Trophoblast cell (in vitro differentiated cells and primary cell): ENCODE results near the gene PKP4.
"Not testable (repeated sequence)": the region's sequence is repeated elsewhere in the genome, so short reads cannot be mapped to it uniquely, and the experiment has no call there.

Experiments
- DNase-seq, 2 donors: peaks; one replicate each; pipeline ENCODE4 v3.0.0-alpha.2; 2016
- H2AFZ ChIP-seq: 2 replicates; pipeline ENCODE4 v1.6.1; 2013; ENCODE audit warnings: low read length, moderate library complexity, mild to moderate bottlenecking; ENCODE audit not compliant: insufficient read depth, poor library complexity
- H2AK5ac ChIP-seq: 2 replicates; pipeline ENCODE4 v1.6.1; 2013; ENCODE audit warnings: mild to moderate bottlenecking, low read length
- H2BK120ac ChIP-seq: 2 replicates; pipeline ENCODE4 v1.6.1; 2013; ENCODE audit warnings: low read length, mild to moderate bottlenecking, moderate library complexity; ENCODE audit not compliant: insufficient read depth, poor library complexity
- H2BK12ac ChIP-seq: 2 replicates; pipeline ENCODE4 v1.6.1; 2013; ENCODE audit warnings: mild to moderate bottlenecking, low read length, moderate library complexity
- H2BK5ac ChIP-seq: 2 replicates; pipeline ENCODE4 v1.6.1; 2013; ENCODE audit warnings: low read length, low read depth, moderate library complexity, mild to moderate bottlenecking; ENCODE audit not compliant: poor library complexity
- H3K14ac ChIP-seq: 2 replicates; pipeline ENCODE4 v1.6.1; 2013; ENCODE audit warnings: mild to moderate bottlenecking, low read length
- H3K18ac ChIP-seq: 2 replicates; pipeline ENCODE4 v1.6.1; 2013; ENCODE audit warnings: mild to moderate bottlenecking, low read length
- H3K23ac ChIP-seq: 2 replicates; pipeline ENCODE4 v1.6.1; 2013; ENCODE audit warnings: low read length
- H3K27ac ChIP-seq: 2 replicates; pipeline ENCODE4 v1.5.1; 2013; ENCODE audit warnings: low read depth, mild to moderate bottlenecking, inconsistent platforms, low read length, moderate library complexity
- H3K27me3 ChIP-seq: 2 replicates; pipeline ENCODE4 v1.6.1; 2013; ENCODE audit warnings: inconsistent platforms, mild to moderate bottlenecking, low read length, moderate library complexity; ENCODE audit not compliant: insufficient read depth
- H3K36me3 ChIP-seq, 2 experiments: 1 replicate in 1 of 2; 2 replicates in 1 of 2; pipeline ENCODE4 v1.6.1; 2013; ENCODE audit warnings: low read length in 2 of 2, mild to moderate bottlenecking in 2 of 2, moderate library complexity in 1 of 2; ENCODE audit not compliant: insufficient read depth in 2 of 2, control insufficient read depth in 1 of 2
- H3K4ac ChIP-seq: 2 replicates; pipeline ENCODE4 v1.6.1; 2013; ENCODE audit warnings: low read depth, mild to moderate bottlenecking, low read length, moderate library complexity
- H3K4me1 ChIP-seq, 2 experiments: 1 replicate in 1 of 2; 2 replicates in 1 of 2; pipeline ENCODE4 v1.6.1; 2013; ENCODE audit warnings: low read length in 2 of 2, mild to moderate bottlenecking in 2 of 2, moderate library complexity in 1 of 2; ENCODE audit not compliant: insufficient read depth in 2 of 2, control insufficient read depth in 1 of 2
- H3K4me2 ChIP-seq: 2 replicates; pipeline ENCODE4 v1.6.1; 2013; ENCODE audit warnings: inconsistent platforms, mild to moderate bottlenecking, low read length, moderate library complexity
- H3K4me3 ChIP-seq: 2 replicates; pipeline ENCODE4 v1.5.1; 2013; ENCODE audit warnings: mild to moderate bottlenecking, low read depth, low read length, inconsistent platforms
- H3K79me1 ChIP-seq: one replicate; pipeline ENCODE4 v1.6.1; 2013; ENCODE audit warnings: low read length
- H3K79me2 ChIP-seq: 2 replicates; pipeline ENCODE4 v1.6.1; 2013; ENCODE audit warnings: low read length, mild to moderate bottlenecking; ENCODE audit not compliant: control insufficient read depth, insufficient read depth, poor library complexity
- H3K9ac ChIP-seq: 2 replicates; pipeline ENCODE4 v1.6.1; 2013; ENCODE audit warnings: mild to moderate bottlenecking, low read length
- H3K9me3 ChIP-seq: 2 replicates; pipeline ENCODE4 v1.6.1; 2013; ENCODE audit warnings: low read depth, mild to moderate bottlenecking, control low read depth, inconsistent platforms, low read length; ENCODE audit not compliant: insufficient read depth
- H4K12ac ChIP-seq: 2 replicates; pipeline ENCODE4 v1.6.1; 2013; ENCODE audit warnings: low read depth, mild to moderate bottlenecking, low read length, moderate library complexity
- H4K8ac ChIP-seq: 2 replicates; pipeline ENCODE4 v1.6.1; 2013; ENCODE audit warnings: low read depth, mild to moderate bottlenecking, low read length, moderate library complexity
- H4K91ac ChIP-seq: one replicate; pipeline ENCODE4 v1.6.1; 2013; ENCODE audit warnings: low read depth, mild to moderate bottlenecking, low read length, moderate library complexity
- WGBS: extraction: QIAGEN DNeasy Blood & Tissue Kit; methylation state at CpG from one replicate; pipeline ENCODE4 v1.1.7; 2013; ENCODE audit warnings: missing lambda C conversion rate; ENCODE audit not compliant: insufficient read length, insufficient coverage; ENCODE audit errors: extremely low coverage; 5-methylcytosine and 5-hydroxymethylcytosine counted together

The PKP4 gene

DNA sequence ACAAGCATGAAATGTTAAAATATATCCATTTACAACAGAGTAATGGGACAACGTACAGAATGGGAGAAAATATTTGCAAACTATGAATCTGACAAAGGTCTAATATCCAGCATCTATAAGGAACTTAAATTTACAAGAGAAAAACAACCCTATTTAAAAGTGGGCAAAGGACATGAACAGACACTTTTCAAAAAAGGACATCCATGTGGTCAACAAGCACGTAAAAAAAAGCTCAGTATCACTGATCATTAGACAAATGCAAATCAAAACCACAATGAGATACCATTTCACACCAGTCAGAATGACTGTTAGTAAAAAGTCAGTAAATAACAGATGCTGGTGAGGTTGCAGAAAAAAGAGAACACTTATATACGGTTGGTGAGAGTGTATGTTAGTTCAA lies 16.1 kb downstream of the PKP4 start:
- not testable (repeated sequence) for H2BK12ac ChIP-seq, H2AFZ ChIP-seq

DNA sequence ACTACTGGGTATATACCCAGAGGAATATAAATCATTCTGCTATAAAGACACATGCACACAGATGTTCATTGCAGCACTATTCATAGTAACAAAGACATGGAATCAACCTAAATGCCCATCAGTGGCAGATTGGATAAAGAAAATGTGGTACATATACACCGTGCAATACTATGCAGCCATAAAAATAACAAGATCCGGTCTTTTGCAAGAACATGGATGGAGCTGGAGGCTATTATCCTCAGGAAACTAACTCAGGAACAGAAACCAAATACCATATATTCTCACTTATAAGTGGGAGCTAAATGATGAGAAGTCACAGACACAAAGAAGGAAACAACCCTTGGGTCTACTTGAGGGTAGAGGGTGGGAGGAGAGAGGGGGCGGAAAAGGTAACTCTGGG lies 16.5 kb downstream of the PKP4 start:
- not testable (repeated sequence) for H4K8ac ChIP-seq, H3K27me3 ChIP-seq, H4K12ac ChIP-seq, H4K91ac ChIP-seq, H3K4me3 ChIP-seq, H3K23ac ChIP-seq, H3K4me2 ChIP-seq, H3K79me2 ChIP-seq, H2BK5ac ChIP-seq, DNase-seq, H2BK120ac ChIP-seq, H2BK12ac ChIP-seq, H2AK5ac ChIP-seq, H3K9ac ChIP-seq, H3K14ac ChIP-seq, H3K36me3 ChIP-seq, H3K4me1 ChIP-seq, H3K27ac ChIP-seq, H3K79me1 ChIP-seq, H2AFZ ChIP-seq, H3K4ac ChIP-seq, H3K9me3 ChIP-seq, H3K18ac ChIP-seq
- no CpG with 5 or more reads among the region's 3 CpGs for WGBS

More for the DNA sequence above, 16.1 kb downstream of the PKP4 start:
- not testable (repeated sequence) for H3K27me3 ChIP-seq, H3K4me3 ChIP-seq, H4K12ac ChIP-seq, H3K4me2 ChIP-seq, H3K4me1 ChIP-seq, H3K23ac ChIP-seq, H3K79me2 ChIP-seq, H3K9me3 ChIP-seq, H3K4ac ChIP-seq, H4K91ac ChIP-seq, H3K9ac ChIP-seq, DNase-seq, H2AK5ac ChIP-seq, H3K14ac ChIP-seq, H3K18ac ChIP-seq, H4K8ac ChIP-seq, H3K79me1 ChIP-seq, H2BK5ac ChIP-seq, H3K27ac ChIP-seq, H3K36me3 ChIP-seq, H2BK120ac ChIP-seq
- WGBS: no CpG with 5 or more reads among the region's 3 CpGs

DNA sequence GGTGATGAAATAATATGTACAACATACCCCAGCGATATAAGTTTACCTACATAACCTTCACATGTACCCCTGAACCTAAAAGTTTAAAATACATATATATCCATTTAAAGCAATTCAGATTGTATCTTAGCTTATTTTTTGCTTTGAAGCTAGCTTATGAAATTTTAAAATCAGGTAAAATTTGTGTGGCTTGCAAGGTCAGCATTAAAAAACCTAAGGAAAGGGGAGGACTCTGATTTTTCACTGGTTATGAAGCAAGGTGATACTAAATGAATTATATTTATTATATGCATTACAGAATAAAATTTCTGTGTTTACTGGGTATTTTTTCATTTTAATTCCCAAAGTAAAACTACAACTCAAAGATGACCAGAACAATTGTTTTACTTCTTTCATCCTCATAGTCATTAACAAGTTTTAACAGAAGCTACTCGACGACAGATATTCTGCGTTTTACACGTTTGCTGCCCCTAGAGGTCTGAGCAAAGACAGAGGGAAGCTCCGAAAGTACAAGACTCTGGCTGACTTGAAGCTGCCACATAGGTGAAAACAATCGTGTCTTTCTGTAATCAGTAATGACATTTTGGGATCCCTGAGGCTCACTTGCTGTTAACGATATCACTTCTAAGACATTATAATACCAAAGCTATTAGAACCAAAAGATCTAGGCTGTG lies 17.1 kb downstream of the PKP4 start:
- Histone ChIP-seq H3K23ac (no peak overlapping the region), H3K9ac (no peak overlapping the region), H2BK5ac (no peak overlapping the region), H3K79me2 (no peaks in the 10 kb centered on the region), H2BK12ac (no peak overlapping the region), H3K36me3 (peaks cover 0 to 2% of the 10 kb centered on the region in 2 experiments), H3K79me1 (no peaks in the 10 kb centered on the region), H4K8ac (no peak overlapping the region), H2AFZ (no peak overlapping the region), H4K91ac (no peak overlapping the region), H3K18ac (no peak overlapping the region), H3K14ac (no peak overlapping the region), H3K9me3 (no peaks in the 10 kb centered on the region), H2BK120ac (no peak overlapping the region), H2AK5ac (no peak overlapping the region), H3K4me1 (no peaks in the 10 kb centered on the region), H4K12ac (no peak overlapping the region), H3K27me3 (no peaks in the 10 kb centered on the region), H3K4ac (no peak overlapping the region), H3K4me3 (no peak overlapping the region), H3K4me2 (no peak overlapping the region), H3K27ac (no peak overlapping the region)
- WGBS: no CpG with 5 or more reads among the region's 8 CpGs
- DNase-seq: peak in 1 of 2 donors; percentile 43

- not testable (repeated sequence) for H3K9me3 ChIP-seq, H4K12ac ChIP-seq, H3K23ac ChIP-seq, H3K14ac ChIP-seq, H2AK5ac ChIP-seq, H2BK12ac ChIP-seq, DNase-seq, H3K4me3 ChIP-seq, H3K79me2 ChIP-seq, H3K36me3 ChIP-seq, H3K27me3 ChIP-seq, H3K18ac ChIP-seq, H2BK5ac ChIP-seq, H3K4me1 ChIP-seq, H4K91ac ChIP-seq, H3K27ac ChIP-seq, H4K8ac ChIP-seq, H2AFZ ChIP-seq, H3K9ac ChIP-seq, H3K4ac ChIP-seq, H2BK120ac ChIP-seq, H3K4me2 ChIP-seq, H3K79me1 ChIP-seq
- WGBS: no CpG with 5 or more reads among the region's 3 CpGs
These were observed 17.8 kb downstream of the PKP4 start for GRCh38 chr2:158474526-158475011.
